B cell (primary cell): ENCODE measurements around the gene SLC39A12. TPM values are rescaled to one million over a fixed set of nuclear protein-coding genes. Genes with fewer than 3 reads are reported as not detected.

ENCODE experiments used
- ATAC-seq: fragments of 200-7000 bp; cut with Tn5 transposase; one replicate; pipeline ENCODE4 v1.10.0; 2021; ENCODE audit warnings: low read depth, mild to moderate bottlenecking, moderate number of reproducible peaks, moderate library complexity
- CTCF ChIA-PET: fragments of 350-600 bp; sonication (Branson Sonifier 250); formaldehyde crosslinking; loops from one replicate; lab custom pipeline; 2021; ENCODE audit warnings: antibody characterized with exemption, inconsistent platforms; lab: Charles Lee
- POLR2A ChIA-PET: fragments of 350-600 bp; sonication (Branson Sonifier 250); formaldehyde crosslinking; loops from one replicate; lab custom pipeline; 2021; ENCODE audit warnings: antibody characterized with exemption; lab: Charles Lee
- DNase-seq: peaks from one replicate; pipeline ENCODE4 v3.0.0; 2013
- H2AFZ ChIP-seq: 2 replicates; pipeline ENCODE4 v1.6.1; 2012; ENCODE audit warnings: mild to moderate bottlenecking, low read depth, low read length; ENCODE audit not compliant: insufficient read depth, poor library complexity, severe bottlenecking
- H3K27ac ChIP-seq, 2 donors: 1 replicate in 1 of 2; 2 replicates in 1 of 2; pipeline ENCODE4 v1.5.1; 2012 to 2013; ENCODE audit warnings: low read length in 2 of 2, mild to moderate bottlenecking in 2 of 2, moderate library complexity in 1 of 2
- H3K27me3 ChIP-seq, 4 experiments: fragments of 200-600 bp in 1 of 4; sonication (generic) in 1 of 4; replicated peaks in 1 of 4; 1 replicate in 2 of 4; 2 replicates in 2 of 4; pipeline versions ENCODE4 v1.6.1 to v1.7.0; 2013 to 2016; ENCODE audit warnings: low read length in 3 of 4, mild to moderate bottlenecking in 2 of 4, mixed read lengths in 1 of 4, moderate library complexity in 1 of 4; ENCODE audit not compliant: insufficient read depth in 4 of 4, control insufficient read depth in 3 of 4; ENCODE audit errors: control extremely low read depth in 1 of 4
- H3K36me3 ChIP-seq, 2 experiments: replicated peaks in 1 of 2; 1 replicate in 1 of 2; 2 replicates in 1 of 2; pipeline versions ENCODE4 v1.6.1 to v1.7.1; 2013; ENCODE audit warnings: low read length in 1 of 2; ENCODE audit not compliant: insufficient read depth in 2 of 2, control insufficient read depth in 1 of 2; ENCODE audit errors: control extremely low read depth in 1 of 2, extremely low read depth in 1 of 2
- H3K4me1 ChIP-seq, 2 donors: fragments of 200-600 bp in 1 of 2; sonication (generic) in 1 of 2; 1 replicate in 1 of 2; 2 replicates in 1 of 2; pipeline versions ENCODE4 v1.5.1 to v1.6.1; 2013 to 2017; ENCODE audit warnings: low read length in 2 of 2; ENCODE audit not compliant: control insufficient read depth in 2 of 2, insufficient read depth in 2 of 2
- H3K4me2 ChIP-seq: replicated peaks from 2 replicates; pipeline ENCODE3; 2012; ENCODE audit warnings: mild to moderate bottlenecking, low read depth, low read length; ENCODE audit not compliant: poor library complexity, severe bottlenecking
- H3K4me3 ChIP-seq, 5 experiments: fragments of 200-600 bp in 1 of 5; sonication (generic) in 1 of 5; 1 replicate in 3 of 5; 2 replicates in 2 of 5; pipeline versions ENCODE4 v1.5.1 to v1.7.0; 2011 to 2016; ENCODE audit warnings: low read length in 4 of 5, mild to moderate bottlenecking in 4 of 5, low read depth in 2 of 5, control low read depth in 1 of 5, moderate library complexity in 1 of 5; ENCODE audit not compliant: insufficient read depth in 1 of 5; ENCODE audit errors: control extremely low read depth in 1 of 5, extremely low read depth in 1 of 5
- H3K79me2 ChIP-seq: fragments of 200-600 bp; sonication (generic); one replicate; pipeline ENCODE4 v1.6.0; 2016; ENCODE audit warnings: low read length; ENCODE audit not compliant: control insufficient read depth, insufficient read depth
- H3K9ac ChIP-seq: fragments of 200-600 bp; sonication (generic); 2 replicates; pipeline ENCODE4 v1.6.1; 2017; ENCODE audit warnings: mild to moderate bottlenecking, low read length, moderate library complexity
- H3K9me3 ChIP-seq, 3 donors: one replicate each; pipeline versions ENCODE4 v1.6.1 to v1.7.1; 2013; ENCODE audit warnings: low read length in 2 of 3; ENCODE audit not compliant: control insufficient read depth in 2 of 3, insufficient read depth in 1 of 3; ENCODE audit errors: control extremely low read depth in 1 of 3
- H4K20me1 ChIP-seq: 2 replicates; pipeline ENCODE4 v1.6.0; 2012; ENCODE audit warnings: mild to moderate bottlenecking, low read length; ENCODE audit not compliant: insufficient read depth, control insufficient read depth, poor library complexity, severe bottlenecking
- H3K27ac Mint-ChIP-seq: one replicate; pipeline ENCODE4 v1.8.0; 2021; ENCODE audit warnings: mixed read lengths
- H3K27me3 Mint-ChIP-seq: one replicate; pipeline ENCODE4 v1.8.0; 2021; ENCODE audit warnings: mixed read lengths
- H3K4me1 Mint-ChIP-seq: one replicate; pipeline ENCODE4 v1.8.0; 2021; ENCODE audit warnings: mixed read lengths
- H3K4me3 Mint-ChIP-seq: one replicate; pipeline ENCODE4 v1.8.0; 2021; ENCODE audit warnings: mixed read lengths
- H3K9me3 Mint-ChIP-seq: one replicate; pipeline ENCODE4 v1.8.0; 2022; ENCODE audit warnings: mixed read lengths; ENCODE audit not compliant: insufficient read depth
- CTCF ChIP-seq: fragments of 200-600 bp; IDR thresholded peaks from one replicate; pipeline ENCODE4 v1.8.0; 2022; ENCODE audit warnings: antibody characterized with exemption, mild to moderate bottlenecking
- EZH2 ChIP-seq: IDR thresholded peaks from 2 replicates; pipeline ENCODE4 v1.6.1; 2012; ENCODE audit warnings: borderline replicate concordance, low read depth, mild to moderate bottlenecking, moderate library complexity, low read length; ENCODE audit not compliant: insufficient read depth, poor library complexity, severe bottlenecking
- WGBS: methylation state at CpG from one replicate; pipeline ENCODE4 v1.1.5; 2013; ENCODE audit warnings: missing lambda C conversion rate; ENCODE audit not compliant: insufficient coverage; 5-methylcytosine and 5-hydroxymethylcytosine counted together
- intact Hi-C: fragments of 100-400 bp; cut with micrococcal nuclease; formaldehyde crosslinking; loops from one replicate; pipeline ENCODE4 v1.10.0; 2022
- polyA plus RNA-seq: library from polyadenylated mRNA; depleted of rRNA; stranded (reverse); fragments of >200 nt; gene quantifications from 2 replicates; pipeline ENCODE4 v1.2.3, GENCODE V29; 2012
- total RNA-seq, 2 donors: library from RNA; stranded (reverse); fragments of 120-200 nt in 1 of 2; gene quantifications; 1 replicate in 1 of 2; 2 replicates in 1 of 2; pipeline versions ENCODE4 v1.2.3 to v1.2.4, GENCODE V29; 2013 to 2022

Gene SLC39A12
- total and polyA plus RNA-seq, 2 donors (not counting 1 experiment from before 2014, with no cell fraction given) = not detected

GRCh38 chr10:17914169-17915045 lies 37.3 kb upstream of the SLC39A12 start:
- H3K9me3 ChIP-seq = no peaks in the 10 kb centered on the region
- intact Hi-C loops = no loop called here
- no peak overlapping the region for H3K27ac ChIP-seq
- Mint-ChIP-seq H3K4me3 (no peak overlapping the region), H3K27me3 (no peaks in the 10 kb centered on the region), H3K9me3 (no peaks in the 10 kb centered on the region), H3K27ac (no peak overlapping the region), H3K4me1 (no peaks in the 10 kb centered on the region)
- 97% methylated on average over 3 of the region's 5 CpGs for WGBS
- H3K4me2 ChIP-seq = no peak overlapping the region
- no peak overlapping the region for H2AFZ ChIP-seq
- H3K4me1 ChIP-seq = no peaks in the 10 kb centered on the region
- H4K20me1 ChIP-seq = no peaks in the 10 kb centered on the region
- TF ChIP-seq CTCF = no peak
- H3K36me3 ChIP-seq = no peaks in the 10 kb centered on the region
- no peak overlapping the region for H3K9ac ChIP-seq
- POLR2A ChIA-PET = no interaction called here
- ATAC-seq = no peak
- CTCF ChIA-PET = no interaction called here
- no peak overlapping the region for H3K4me3 ChIP-seq
- H3K27me3 ChIP-seq = no peaks in the 10 kb centered on the region
- no peaks in the 10 kb centered on the region for H3K79me2 ChIP-seq
- no peak for DNase-seq

- no peak overlapping the region for H3K4me3 Mint-ChIP-seq
- no peaks in the 10 kb centered on the region for H3K4me1 ChIP-seq
- H3K9ac ChIP-seq = no peak overlapping the region
- H3K27ac Mint-ChIP-seq = no peak overlapping the region
- WGBS = 92% methylated on average over 1 of the region's 4 CpGs
- no peaks in the 10 kb centered on the region for H3K9me3 Mint-ChIP-seq
- no peak overlapping the region for H3K27ac ChIP-seq
- H3K27me3 Mint-ChIP-seq = no peaks in the 10 kb centered on the region
- no peak overlapping the region for H3K4me3 ChIP-seq
- no peak overlapping the region for H3K4me2 ChIP-seq
- H4K20me1 ChIP-seq = no peaks in the 10 kb centered on the region
- no peaks in the 10 kb centered on the region for H3K4me1 Mint-ChIP-seq
- no peaks in the 10 kb centered on the region for H3K36me3 ChIP-seq
- CTCF ChIA-PET = no interaction called here
- H2AFZ ChIP-seq = no peak overlapping the region
- no peaks in the 10 kb centered on the region for H3K79me2 ChIP-seq
- intact Hi-C loops = no loop called here
- H3K9me3 ChIP-seq = no peaks in the 10 kb centered on the region
- no peak for DNase-seq
- no peak for ATAC-seq
- POLR2A ChIA-PET = no interaction called here
- TF ChIP-seq EZH2 (no peak), CTCF (no peak)
- H3K27me3 ChIP-seq = no peaks in the 10 kb centered on the region
Measured at GRCh38 chr10:17915181-17915580, 36.5 kb upstream of the SLC39A12 start.
